ENCODE results near the gene MLN. TPM values are rescaled to one million over a fixed set of nuclear protein-coding genes. Genes with fewer than 3 reads are reported as not detected.

The MLN gene
- total and polyA plus RNA-seq, 2 donors (not counting 1 experiment from before 2014, with no cell fraction given): not detected

GRCh38 chr6:33816911-33817310 lies 13.1 kb upstream of the MLN start:
- no peak overlapping the region for H3K27ac Mint-ChIP-seq
- Histone ChIP-seq H3K27me3 (replicated peaks in 1 of 4; ENCODE audit: control extremely low read depth in 1 of 4, control insufficient read depth in 3 of 4, insufficient read depth in 4 of 4, low read length in 3 of 4) (peaks cover 0 to 26% (median 6%) of the 10 kb centered on the region in 4 experiments), H3K9me3 (ENCODE audit: control extremely low read depth in 1 of 3, control insufficient read depth in 2 of 3, insufficient read depth in 1 of 3, low read length in 2 of 3) (peaks cover 0 to 6% (median 0%) of the 10 kb centered on the region in 3 donors), H4K20me1 (ENCODE audit: control insufficient read depth, insufficient read depth, low read length, poor library complexity, severe bottlenecking) (no peaks in the 10 kb centered on the region), H3K36me3 (replicated peaks in 1 of 2; ENCODE audit: control extremely low read depth in 1 of 2, control insufficient read depth in 1 of 2, extremely low read depth in 1 of 2, insufficient read depth in 2 of 2, low read length in 1 of 2) (no peaks in the 10 kb centered on the region), H3K9ac (ENCODE audit: low read length) (no peak overlapping the region), H3K4me1 (ENCODE audit: control insufficient read depth in 2 of 2, insufficient read depth in 2 of 2, low read length in 2 of 2) (no peaks in the 10 kb centered on the region), H3K4me3 (ENCODE audit: control extremely low read depth in 1 of 5, extremely low read depth in 1 of 5, insufficient read depth in 1 of 5, low read depth in 2 of 5, low read length in 4 of 5) (no peak overlapping the region), H3K27ac (ENCODE audit: low read length in 2 of 2) (no peak overlapping the region), H2AFZ (ENCODE audit: insufficient read depth, low read depth, low read length, poor library complexity, severe bottlenecking) (no peak overlapping the region), H3K79me2 (ENCODE audit: control insufficient read depth, insufficient read depth, low read length) (no peaks in the 10 kb centered on the region), H3K4me2 (replicated peaks; ENCODE audit: low read depth, low read length, poor library complexity, severe bottlenecking) (no peak overlapping the region)
- ChIA-PET CTCF (interaction anchor here (0.7 kb wide), 1 partner anchor 47 kb away, joined by 3 read pairs; no protein-coding TSS in a partner anchor), POLR2A (no interaction called here)
- H3K4me1 Mint-ChIP-seq: no peaks in the 10 kb centered on the region
- no peaks in the 10 kb centered on the region for H3K9me3 Mint-ChIP-seq (ENCODE audit: insufficient read depth)
- 77% methylated on average over 8 of the region's 8 CpGs for WGBS (ENCODE audit: insufficient coverage)
- no peak for TF ChIP-seq CTCF (IDR thresholded peaks at IDR 0.05)
- TF ChIP-seq EZH2 (IDR thresholded peaks at IDR 0.05; ENCODE audit: borderline replicate concordance, insufficient read depth, low read depth, low read length, poor library complexity, severe bottlenecking): no peak
- ATAC-seq (ENCODE audit: low read depth) (no peak), DNase-seq (no peak)
- intact Hi-C loops (cut with micrococcal nuclease): no loop called here
- peaks cover 57% of the 10 kb centered on the region for H3K27me3 Mint-ChIP-seq
- H3K4me3 Mint-ChIP-seq: no peak overlapping the region

- DNase-seq: no peak
- Mint-ChIP-seq H3K27ac (no peak overlapping the region), H3K27me3 (peaks cover 64% of the 10 kb centered on the region), H3K4me3 (no peak overlapping the region), H3K4me1 (no peaks in the 10 kb centered on the region), H3K9me3 (ENCODE audit: insufficient read depth) (no peaks in the 10 kb centered on the region)
- Histone ChIP-seq H4K20me1 (ENCODE audit: control insufficient read depth, insufficient read depth, low read length, poor library complexity, severe bottlenecking) (no peaks in the 10 kb centered on the region), H2AFZ (ENCODE audit: insufficient read depth, low read depth, low read length, poor library complexity, severe bottlenecking) (no peak overlapping the region), H3K9ac (ENCODE audit: low read length) (no peak overlapping the region), H3K36me3 (replicated peaks in 1 of 2; ENCODE audit: control extremely low read depth in 1 of 2, control insufficient read depth in 1 of 2, extremely low read depth in 1 of 2, insufficient read depth in 2 of 2, low read length in 1 of 2) (no peaks in the 10 kb centered on the region), H3K27ac (ENCODE audit: low read length in 2 of 2) (no peak overlapping the region), H3K4me1 (ENCODE audit: control insufficient read depth in 2 of 2, insufficient read depth in 2 of 2, low read length in 2 of 2) (no peaks in the 10 kb centered on the region), H3K4me2 (replicated peaks; ENCODE audit: low read depth, low read length, poor library complexity, severe bottlenecking) (no peak overlapping the region), H3K79me2 (ENCODE audit: control insufficient read depth, insufficient read depth, low read length) (no peaks in the 10 kb centered on the region), H3K4me3 (ENCODE audit: control extremely low read depth in 1 of 5, extremely low read depth in 1 of 5, insufficient read depth in 1 of 5, low read depth in 2 of 5, low read length in 4 of 5) (no peak overlapping the region), H3K9me3 (ENCODE audit: control extremely low read depth in 1 of 3, control insufficient read depth in 2 of 3, insufficient read depth in 1 of 3, low read length in 2 of 3) (peaks cover 0 to 6% (median 0%) of the 10 kb centered on the region in 3 donors), H3K27me3 (replicated peaks in 1 of 4; ENCODE audit: control extremely low read depth in 1 of 4, control insufficient read depth in 3 of 4, insufficient read depth in 4 of 4, low read length in 3 of 4) (peaks cover 0 to 36% (median 8%) of the 10 kb centered on the region in 4 experiments)
- TF ChIP-seq EZH2 (IDR thresholded peaks at IDR 0.05; ENCODE audit: borderline replicate concordance, insufficient read depth, low read depth, low read length, poor library complexity, severe bottlenecking) (no peak), CTCF (IDR thresholded peaks at IDR 0.05) (no peak)
- intact Hi-C loops (cut with micrococcal nuclease): no loop called here
- CTCF ChIA-PET: no interaction called here
- WGBS (ENCODE audit: insufficient coverage): no CpG with 5 or more reads among the region's 1 CpG
- no peak for ATAC-seq (ENCODE audit: low read depth)
- POLR2A ChIA-PET: no interaction called here
Observed at GRCh38 chr6:33815854-33816253, 12.1 kb upstream of the MLN start.

Data from B cell (primary cell).